ENCODE results near the gene TNNI2. TPM values are rescaled to one million over a fixed set of nuclear protein-coding genes. Genes with fewer than 3 reads are reported as not detected.

The TNNI2 gene
- polyA plus RNA-seq, 1 donor: 0.32 TPM

DNA sequence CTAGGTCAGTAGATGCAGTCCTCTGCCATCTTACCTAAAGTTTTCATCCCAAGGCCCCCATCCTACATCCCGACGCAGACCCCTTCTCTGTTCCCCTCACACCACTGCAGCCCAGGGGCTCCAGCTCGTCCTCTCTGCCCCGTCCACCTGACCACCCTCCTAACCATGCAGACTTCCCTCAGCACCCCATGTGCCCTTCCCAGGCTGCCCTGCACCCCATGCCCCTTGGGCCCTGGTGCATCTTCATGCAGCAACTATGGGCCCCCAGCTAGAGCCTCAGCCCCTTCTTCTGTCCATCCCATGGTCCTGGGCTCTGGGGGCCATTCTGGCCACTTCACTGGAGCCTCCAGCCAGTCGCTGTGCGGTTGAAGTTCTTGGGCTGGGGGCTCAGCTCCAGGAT is 50.0 kb downstream of the TNNI2 start:
- no peak for DNase-seq

GRCh38 chr11:1889224-1889930 is 50.6 kb downstream of the TNNI2 start:
- DNase-seq: no peak

GRCh38 chr11:1889941-1890855 is 51.4 kb downstream of the TNNI2 start:
- no peak for DNase-seq

Other genes starting within 250 kb of the TNNI2 start
- gene KRTAP5-2, start 240.7 kb upstream of the TNNI2 start, polyA plus RNA-seq (ENCODE audit: insufficient read length): not detected
- not detected for gene KRTAP5-3, start 230.5 kb upstream of the TNNI2 start, polyA plus RNA-seq (ENCODE audit: insufficient read length)
- gene KRTAP5-4, start 216.8 kb upstream of the TNNI2 start, polyA plus RNA-seq (ENCODE audit: insufficient read length): not detected
- not detected for gene KRTAP5-5, start 209.2 kb upstream of the TNNI2 start, polyA plus RNA-seq (ENCODE audit: insufficient read length)
- gene KRTAP5-6, start 141.8 kb upstream of the TNNI2 start, polyA plus RNA-seq (ENCODE audit: insufficient read length): not detected
- 0.22 TPM for gene IFITM10, start 88.4 kb upstream of the TNNI2 start, polyA plus RNA-seq (ENCODE audit: insufficient read length)
- 198 TPM for gene CTSD, start 75.1 kb upstream of the TNNI2 start, polyA plus RNA-seq (ENCODE audit: insufficient read length)
- 0.18 TPM for gene SYT8, start 4.0 kb upstream of the TNNI2 start, polyA plus RNA-seq (ENCODE audit: insufficient read length)
- 1.8 TPM for gene LSP1, start 14.1 kb downstream of the TNNI2 start, polyA plus RNA-seq (ENCODE audit: insufficient read length)
- 0.08 TPM for gene PRR33, start 52.9 kb downstream of the TNNI2 start, polyA plus RNA-seq (ENCODE audit: insufficient read length)
- gene TNNT3, start 80.7 kb downstream of the TNNI2 start, polyA plus RNA-seq (ENCODE audit: insufficient read length): 8.2 TPM
- gene MRPL23, start 108.4 kb downstream of the TNNI2 start, polyA plus RNA-seq (ENCODE audit: insufficient read length): 33.6 TPM
- 2,033 TPM for gene H19, start 158.9 kb downstream of the TNNI2 start, polyA plus RNA-seq (ENCODE audit: insufficient read length)

Measured in left kidney (tissue), 2 donors.